ENCODE data around the gene PPP1R15A. TPM values are rescaled to one million over a fixed set of nuclear protein-coding genes. Genes with fewer than 3 reads are reported as not detected.

PPP1R15A gene
- total RNA-seq, 2 experiments from 2014 or later: 23.4 to 31.7 TPM

- Histone ChIP-seq H2AFZ (ENCODE audit: low read length) (no peak overlapping the region), H3K36me3 (ENCODE audit: insufficient read depth, low read length) (no peaks in the 10 kb centered on the region), H3K79me2 (ENCODE audit: insufficient read depth, low read depth, low read length) (no peaks in the 10 kb centered on the region), H3K27ac (ENCODE audit: low read depth, low read length, poor library complexity, severe bottlenecking) (no peak overlapping the region), H3K4me1 (ENCODE audit: insufficient read depth, low read length, poor library complexity, severe bottlenecking) (peaks cover 12% of the 10 kb centered on the region), H3K4me3 (ENCODE audit: low read depth, low read length, poor library complexity, severe bottlenecking) (no peak overlapping the region), H3K9me2 (ENCODE audit: insufficient read depth, low read length) (no peaks in the 10 kb centered on the region), H3K9me3 (ENCODE audit: low read length) (no peaks in the 10 kb centered on the region), H4K20me1 (ENCODE audit: insufficient read depth, low read length) (no peaks in the 10 kb centered on the region), H3K4me2 (ENCODE audit: low read length) (no peak overlapping the region)
- no peak for DNase-seq (ENCODE audit: low spot score)
- ChIA-PET CTCF (ENCODE audit: unreplicated experiment) (no interaction called here), POLR2A (interaction anchor here (0.7 kb wide), 1 partner anchor 67 kb away, joined by 8 read pairs; no protein-coding TSS in a partner anchor)
- intact Hi-C loops (cut with micrococcal nuclease; ENCODE audit: unreplicated experiment): no loop called here
- TF ChIP-seq, protein P1, sequence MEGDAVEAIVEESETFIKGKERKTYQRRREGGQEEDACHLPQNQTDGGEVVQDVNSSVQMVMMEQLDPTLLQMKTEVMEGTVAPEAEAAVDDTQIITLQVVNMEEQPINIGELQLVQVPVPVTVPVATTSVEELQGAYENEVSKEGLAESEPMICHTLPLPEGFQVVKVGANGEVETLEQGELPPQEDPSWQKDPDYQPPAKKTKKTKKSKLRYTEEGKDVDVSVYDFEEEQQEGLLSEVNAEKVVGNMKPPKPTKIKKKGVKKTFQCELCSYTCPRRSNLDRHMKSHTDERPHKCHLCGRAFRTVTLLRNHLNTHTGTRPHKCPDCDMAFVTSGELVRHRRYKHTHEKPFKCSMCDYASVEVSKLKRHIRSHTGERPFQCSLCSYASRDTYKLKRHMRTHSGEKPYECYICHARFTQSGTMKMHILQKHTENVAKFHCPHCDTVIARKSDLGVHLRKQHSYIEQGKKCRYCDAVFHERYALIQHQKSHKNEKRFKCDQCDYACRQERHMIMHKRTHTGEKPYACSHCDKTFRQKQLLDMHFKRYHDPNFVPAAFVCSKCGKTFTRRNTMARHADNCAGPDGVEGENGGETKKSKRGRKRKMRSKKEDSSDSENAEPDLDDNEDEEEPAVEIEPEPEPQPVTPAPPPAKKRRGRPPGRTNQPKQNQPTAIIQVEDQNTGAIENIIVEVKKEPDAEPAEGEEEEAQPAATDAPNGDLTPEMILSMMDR (conservative IDR thresholded peaks at IDR 0.05; ENCODE audit: low read length): no peak
- TF ChIP-seq EZH2phosphoT487 (IDR thresholded peaks at IDR 0.05; ENCODE audit: borderline replicate concordance, low read depth, low read length): no peak
- no TSS peak for BruUV-seq (replicated peaks)
These were observed 15.3 kb upstream of the PPP1R15A start for GRCh38 chr19:48856921-48857320.

DNA sequence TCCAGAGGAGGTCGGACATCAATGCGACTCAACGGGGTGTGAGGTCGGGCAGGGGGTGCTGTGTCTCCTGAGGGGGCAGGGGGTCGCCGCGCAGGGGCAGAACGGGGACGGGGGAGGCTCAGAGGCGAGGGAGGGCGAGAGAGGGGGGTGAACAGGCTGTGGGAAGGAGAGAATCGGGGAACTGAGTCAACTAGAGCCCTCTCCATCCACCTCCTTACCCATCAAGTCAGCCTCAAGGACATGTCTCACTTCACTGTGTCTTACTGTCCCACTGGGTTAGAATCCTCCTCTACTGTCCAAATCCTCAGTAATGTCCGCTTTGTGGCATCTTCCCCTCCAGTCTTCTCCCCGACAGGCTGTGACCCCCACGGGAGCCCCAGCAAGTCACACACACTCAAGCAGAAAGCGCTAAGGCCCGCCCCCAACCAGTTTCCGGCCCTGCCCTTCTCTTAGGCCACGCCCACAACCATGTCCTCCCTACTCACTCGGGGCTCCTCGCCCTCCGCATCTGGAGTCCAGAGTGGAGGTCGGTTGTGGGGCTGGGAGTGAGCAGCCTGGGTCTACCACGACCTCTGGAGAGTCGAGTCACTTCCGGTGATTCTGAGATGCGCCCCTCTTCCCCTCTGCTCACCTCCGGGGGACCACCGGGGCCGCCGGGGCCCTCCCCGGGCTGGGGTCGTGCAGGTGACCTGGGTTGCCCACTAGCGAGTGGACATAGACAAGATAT, 13.1 kb upstream of the PPP1R15A start:
- CTCF ChIA-PET (ENCODE audit: unreplicated experiment): interaction anchor here (0.6 kb wide), 1 partner anchor 626 kb away, joined by 3 read pairs; no protein-coding TSS in a partner anchor

More for the DNA sequence above, 13.1 kb upstream of the PPP1R15A start:
- Histone ChIP-seq H3K9me2 (ENCODE audit: insufficient read depth, low read length) (no peaks in the 10 kb centered on the region), H2AFZ (ENCODE audit: low read length) (peak overlapping the region; percentile 87), H3K4me2 (ENCODE audit: low read length) (peak overlapping the region; percentile 59), H3K4me3 (ENCODE audit: low read depth, low read length, poor library complexity, severe bottlenecking) (peak overlapping the region; percentile 52), H4K20me1 (ENCODE audit: insufficient read depth, low read length) (no peaks in the 10 kb centered on the region), H3K36me3 (ENCODE audit: insufficient read depth, low read length) (no peaks in the 10 kb centered on the region), H3K9me3 (ENCODE audit: low read length) (no peaks in the 10 kb centered on the region), H3K27ac (ENCODE audit: low read depth, low read length, poor library complexity, severe bottlenecking) (no peak overlapping the region), H3K4me1 (ENCODE audit: insufficient read depth, low read length, poor library complexity, severe bottlenecking) (peaks cover 12% of the 10 kb centered on the region), H3K79me2 (ENCODE audit: insufficient read depth, low read depth, low read length) (no peaks in the 10 kb centered on the region)
- peak; percentile 79 for DNase-seq (ENCODE audit: low spot score)
- BruUV-seq (replicated peaks): no TSS peak
- POLR2A ChIA-PET: interaction anchor here (0.6 kb wide), 1 partner anchor 137 kb away, joined by 5 read pairs; no protein-coding TSS in a partner anchor
- intact Hi-C loops (cut with micrococcal nuclease; ENCODE audit: unreplicated experiment): no loop called here
- TF ChIP-seq, protein P1 (conservative IDR thresholded peaks at IDR 0.05; ENCODE audit: low read length): no peak
- no peak for TF ChIP-seq EZH2phosphoT487 (IDR thresholded peaks at IDR 0.05; ENCODE audit: borderline replicate concordance, low read depth, low read length)
